Activated CD8-positive, alpha-beta memory T cell treated with anti-CD3 and anti-CD28 coated beads, Interleukin-2, amount 50 U/mL, for 48 hours (primary cell): ENCODE data around the gene YPEL4.
"Not testable (repeated sequence)": the region's sequence is repeated elsewhere in the genome, so short reads cannot be mapped to it uniquely, and the experiment has no call there.

Experiments used
- DNase-seq: peaks from one replicate; pipeline ENCODE4 v3.0.0-alpha.2; 2020

The YPEL4 gene, protein sequence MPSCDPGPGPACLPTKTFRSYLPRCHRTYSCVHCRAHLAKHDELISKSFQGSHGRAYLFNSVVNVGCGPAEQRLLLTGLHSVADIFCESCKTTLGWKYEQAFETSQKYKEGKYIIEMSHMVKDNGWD

GRCh38 chr11:57649826-57650738 is at the start of gene YPEL4:
Gene YPEL4 (minus strand): TSS chr11:57649912. CDS start chr11:57647107, 2,805 bp downstream.
- no peak for DNase-seq

DNA sequence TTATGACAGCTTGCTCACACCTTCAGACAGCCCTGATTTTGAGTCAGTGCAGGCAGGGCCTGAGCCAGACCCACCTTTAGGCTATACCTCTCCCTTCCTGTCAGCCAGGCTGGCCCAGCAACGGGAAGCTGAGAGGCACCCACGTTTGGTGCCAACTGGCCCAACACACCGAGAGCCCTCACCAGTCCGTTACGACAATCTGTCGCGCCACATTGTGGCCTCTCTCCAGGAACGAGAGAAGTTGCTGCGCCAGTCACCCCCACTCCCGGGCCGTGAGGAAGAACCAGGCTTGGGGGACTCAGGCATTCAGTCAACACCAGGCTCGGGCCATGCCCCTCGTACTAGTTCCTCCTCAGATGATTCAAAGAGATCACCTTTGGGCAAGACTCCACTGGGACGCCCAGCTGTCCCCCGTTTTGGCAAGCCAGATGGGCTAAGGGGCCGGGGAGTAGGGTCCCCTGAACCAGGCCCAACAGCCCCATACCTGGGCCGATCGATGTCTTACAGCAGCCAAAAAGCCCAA is 49.2 kb upstream of the YPEL4 start:
- DNase-seq: no peak

- DNase-seq: not testable (repeated sequence)
Measured at GRCh38 chr11:57690474-57690873, 40.8 kb upstream of the YPEL4 start.

DNA sequence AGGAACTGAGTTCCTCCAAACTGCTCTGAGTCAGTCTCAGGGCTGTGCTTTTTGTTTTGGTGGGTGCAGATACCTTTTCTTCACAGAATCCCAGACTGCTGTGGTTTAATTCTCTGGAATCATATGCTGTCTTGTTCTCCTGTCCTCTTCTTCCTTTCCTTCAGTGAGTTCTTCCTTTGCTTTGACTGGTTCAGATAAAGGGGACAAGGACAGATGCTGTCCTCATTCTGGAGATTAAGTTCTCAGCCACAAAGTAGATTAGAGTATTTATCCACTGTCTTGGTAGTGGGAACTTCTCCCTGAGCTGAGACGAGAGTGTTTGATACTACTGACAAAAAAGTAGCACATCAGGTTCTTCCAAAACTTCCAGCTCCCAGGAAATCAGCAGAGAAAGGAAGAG is 31.5 kb upstream of the YPEL4 start:
- DNase-seq: no peak

- no peak for DNase-seq
Measured at GRCh38 chr11:57680552-57680874, 30.8 kb upstream of the YPEL4 start.

DNA sequence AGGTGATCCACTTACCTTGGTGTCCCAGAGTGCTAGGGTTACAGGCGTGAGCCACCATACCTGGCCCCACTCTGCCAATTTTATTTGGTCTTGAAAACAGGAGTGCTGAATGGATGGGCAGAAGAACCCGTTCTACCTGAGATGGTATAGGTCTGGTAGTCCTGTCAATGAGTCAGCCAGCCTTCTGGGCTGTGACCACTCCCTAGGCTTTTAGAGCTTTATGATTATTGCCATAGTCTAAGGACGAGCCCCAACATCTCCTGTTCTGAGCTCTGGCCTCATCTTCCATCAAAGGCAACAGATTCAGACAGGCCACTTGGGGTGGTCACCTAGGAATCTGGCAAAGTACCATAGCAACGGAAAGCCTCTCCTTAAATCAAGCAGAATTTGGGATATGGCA is 29.7 kb upstream of the YPEL4 start:
- DNase-seq: no peak

DNA sequence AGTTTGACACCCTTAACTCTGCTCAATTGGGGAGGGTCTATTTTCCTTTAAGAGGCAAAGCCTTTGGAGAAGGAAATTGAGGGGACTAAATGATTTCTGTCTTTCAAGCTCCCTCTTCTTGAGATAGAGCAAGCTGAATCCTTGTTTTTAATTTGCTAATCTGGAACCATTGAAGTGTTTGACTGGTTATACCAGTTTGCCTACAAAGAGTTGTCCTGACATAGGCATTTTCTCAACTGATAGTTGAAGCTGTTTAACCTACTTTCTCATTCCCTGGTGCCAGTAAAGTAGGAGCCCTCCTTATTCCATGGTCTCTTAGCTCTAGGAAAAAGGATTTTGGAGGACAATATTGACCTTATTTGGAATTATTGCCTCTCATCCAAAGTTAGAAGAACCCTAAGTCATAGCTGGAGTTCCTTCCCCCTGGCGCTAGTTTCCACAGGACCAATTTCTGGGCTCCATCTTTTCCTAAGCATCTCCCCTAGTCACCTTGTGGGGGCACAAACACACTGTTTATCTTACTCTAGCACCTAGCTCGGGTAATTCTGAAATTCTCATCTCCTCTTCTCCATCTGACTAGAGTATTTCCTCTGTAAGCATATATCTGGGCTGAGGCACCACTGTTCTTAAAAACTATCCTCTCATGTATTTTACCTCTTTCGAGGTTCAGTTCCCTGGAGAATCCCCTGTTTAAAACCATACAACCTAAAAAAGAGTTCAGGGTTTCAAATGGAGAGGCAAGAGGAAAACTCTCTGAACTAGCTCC is 25.6 kb upstream of the YPEL4 start:
- DNase-seq: no peak

- no peak for DNase-seq
Measured at GRCh38 chr11:57674251-57674650, 24.5 kb upstream of the YPEL4 start.

DNA sequence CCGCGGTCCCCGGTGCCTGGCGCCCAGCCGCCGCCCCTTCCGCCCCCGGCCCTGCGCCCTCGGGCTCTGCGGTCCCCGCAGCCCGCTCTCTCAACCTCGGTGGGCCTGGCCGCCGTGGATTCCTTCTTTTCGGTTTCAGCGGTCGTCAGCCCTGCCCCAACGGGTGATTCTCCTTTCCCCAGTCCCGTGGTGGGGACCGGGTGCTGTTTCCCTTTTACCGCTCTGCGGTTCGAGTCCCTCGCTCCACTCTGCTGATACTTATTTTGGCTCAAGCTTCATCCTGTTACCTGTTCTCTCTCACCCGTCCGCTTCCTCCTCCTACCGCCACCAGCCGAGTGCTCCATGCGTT is 18.7 kb upstream of the YPEL4 start:
- DNase-seq: no peak

- peak; percentile 99 for DNase-seq
Measured at GRCh38 chr11:57667736-57668433, 18.2 kb upstream of the YPEL4 start, which contains the start of gene ZDHHC5. Gene ZDHHC5 (plus strand): TSS chr11:57668114. CDS start chr11:57673091, 4,977 bp downstream.

GRCh38 chr11:57667117-57667735 is 17.5 kb upstream of the YPEL4 start:
- peak; percentile 90 for DNase-seq

GRCh38 chr11:57663975-57664374 is 14.3 kb upstream of the YPEL4 start:
- DNase-seq: no peak

- DNase-seq: no peak
Measured at GRCh38 chr11:57662893-57663292, 13.2 kb upstream of the YPEL4 start.

DNA sequence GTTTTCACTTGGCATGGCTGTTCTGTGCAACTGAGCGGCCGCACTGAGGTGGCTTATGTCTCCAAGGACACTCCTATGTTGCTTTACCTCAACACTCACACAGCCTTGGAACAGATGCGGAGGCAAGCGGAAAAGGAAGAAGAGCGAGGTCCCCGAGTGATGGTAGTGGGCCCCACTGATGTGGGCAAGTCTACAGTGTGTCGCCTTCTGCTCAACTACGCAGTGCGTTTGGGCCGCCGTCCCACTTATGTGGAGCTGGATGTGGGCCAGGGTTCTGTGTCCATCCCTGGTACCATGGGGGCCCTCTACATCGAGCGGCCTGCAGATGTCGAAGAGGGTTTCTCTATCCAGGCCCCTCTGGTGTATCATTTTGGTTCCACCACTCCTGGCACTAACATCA is 10.0 kb upstream of the YPEL4 start:
- DNase-seq: no peak

DNA sequence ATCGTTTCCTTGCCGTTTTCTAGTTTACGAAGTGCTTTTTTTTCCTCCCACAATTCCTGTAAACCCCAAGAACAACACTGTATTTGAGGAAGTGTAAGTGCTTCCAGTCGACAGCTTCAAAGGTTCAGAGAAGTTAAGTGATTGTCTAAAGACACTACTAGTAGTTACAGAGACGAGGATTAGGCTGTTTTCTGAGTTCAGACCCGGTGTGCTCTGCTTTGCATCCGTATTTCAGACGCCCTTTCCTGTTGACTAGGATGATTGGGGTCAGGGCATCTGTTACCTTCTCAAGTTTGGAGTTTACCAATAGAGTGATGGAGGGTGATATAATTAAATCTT is 8.3 kb upstream of the YPEL4 start:
- no peak for DNase-seq

GRCh38 chr11:57657194-57658022 is 7.7 kb upstream of the YPEL4 start, which contains the start of gene CLP1:
Gene CLP1 (plus strand): TSS chr11:57657762. CDS start chr11:57659477, 1,715 bp downstream.
- peak; percentile 97 for DNase-seq

- no peak for DNase-seq
Measured at GRCh38 chr11:57656885-57657193, 7.1 kb upstream of the YPEL4 start.

- DNase-seq: no peak
Measured at GRCh38 chr11:57653163-57653562, 3.5 kb upstream of the YPEL4 start.

- DNase-seq: no peak
Measured at GRCh38 chr11:57652662-57653061, 3.0 kb upstream of the YPEL4 start.

DNA sequence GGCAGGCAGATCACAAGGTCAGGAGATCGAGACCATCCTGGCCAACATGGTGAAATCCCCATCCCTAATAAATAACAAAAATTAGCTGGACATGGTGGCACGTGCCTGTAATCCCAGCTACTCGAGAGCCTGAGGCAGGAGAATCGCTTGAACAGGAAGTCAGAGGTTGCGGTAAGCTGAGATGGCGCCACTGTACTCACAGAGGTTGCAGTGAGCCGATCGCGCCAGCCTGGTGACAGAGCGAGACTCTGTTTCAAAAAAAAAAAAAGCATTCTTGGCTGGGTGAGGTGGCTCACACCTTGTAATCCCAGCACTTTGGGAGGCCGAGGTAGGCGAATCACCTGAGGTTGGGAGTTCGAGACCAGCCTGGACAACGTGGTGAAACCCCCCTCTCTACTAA is 2.5 kb upstream of the YPEL4 start:
- DNase-seq: not testable (repeated sequence)

GRCh38 chr11:57651408-57651807 is 1.7 kb upstream of the YPEL4 start:
- no peak for DNase-seq

DNA sequence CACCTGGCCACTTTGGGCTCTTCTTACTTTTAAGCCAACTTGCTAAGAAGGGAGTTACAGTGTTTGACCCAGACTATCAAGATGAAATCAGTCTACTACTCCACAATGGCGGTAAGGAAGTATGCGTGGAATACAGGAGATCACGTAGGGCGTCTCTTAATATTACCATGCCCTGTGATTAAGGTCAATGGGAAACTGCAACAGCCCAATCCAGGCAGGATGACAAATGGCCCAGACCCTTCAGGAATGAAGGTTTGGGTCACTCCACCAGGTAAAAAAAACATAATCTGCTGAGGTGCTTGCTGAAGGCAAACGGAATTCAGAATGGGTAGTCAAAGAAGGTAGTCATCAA is 1.0 kb upstream of the YPEL4 start:
- no peak for DNase-seq
